ENCODE results near the gene TARBP1. TPM values are rescaled to one million over a fixed set of nuclear protein-coding genes. Genes with fewer than 3 reads are reported as not detected.
"Not testable (repeated sequence)": the region's sequence is repeated elsewhere in the genome, so short reads cannot be mapped to it uniquely, and the experiment has no call there.

Gene TARBP1
- total and polyA plus RNA-seq, 2 of the 13 experiments (the other 11 are each of a cell fraction or from before 2014, with no cell fraction given), result 37.7 to 67.0 TPM

- H3K4me3 ChIP-seq (replicated peaks in 1 of 3; ENCODE audit: insufficient read depth in 1 of 3, low read depth in 2 of 3, low read length in 3 of 3); in situ Hi-C loops (cut with HindIII; ENCODE audit: extremely low pct_ligation_motif_present, low pct_unique_long_range_greater_than_20kb); FAIRE-seq; ATAC-seq; CTCF ChIA-PET (ENCODE audit: low intra/inter-chr PET ratio, low total read pairs); H3K27me3 ChIP-seq (ENCODE audit: control insufficient read depth in 1 of 2, insufficient read depth in 2 of 2, low read length in 2 of 2); H3K9me3 ChIP-seq (ENCODE audit: low read length); POLR2A ChIA-PET; BruUV-seq (replicated peaks); DNase-seq (ENCODE audit: low spot score); H3K4me2 ChIP-seq (ENCODE audit: low read depth, low read length); H2AFZ ChIP-seq (ENCODE audit: low read length); H3K9ac ChIP-seq (ENCODE audit: insufficient read depth, low read depth, low read length); H4K20me1 ChIP-seq (ENCODE audit: insufficient read depth, low read length); intact Hi-C loops (cut with micrococcal nuclease; ENCODE audit: unreplicated experiment): not testable (repeated sequence)
- Histone ChIP-seq H3K36me3 (replicated peaks in 1 of 2; ENCODE audit: control insufficient read depth in 1 of 2, insufficient read depth in 2 of 2, low read length in 2 of 2) (peaks cover 8 to 51% of the 10 kb centered on the region in 2 experiments), H3K79me2 (ENCODE audit: insufficient read depth, low read length) (peaks cover 28% of the 10 kb centered on the region), H3K27ac (ENCODE audit: extremely low read length, insufficient read depth, low read length) (peak overlapping the region; percentile 79), H3K4me1 (ENCODE audit: insufficient read depth, low read length) (peaks cover 77% of the 10 kb centered on the region)
- peak; percentile 53; the same call in 1 of the 2 replicates for TF ChIP-seq ZMYM4 (CRISPR knock-in tag; IDR thresholded peaks at IDR 0.05)
- peak; percentile 93; the same call in 1 of the 2 replicates for TF ChIP-seq ZSCAN5A (CRISPR knock-in tag; IDR thresholded peaks at IDR 0.05; ENCODE audit: borderline replicate concordance)
- WGBS (ENCODE audit: low lambda C conversion rate), result 97% methylated on average over 5 of the region's 5 CpGs
These were observed 99.3 kb downstream of the TARBP1 start for GRCh38 chr1:234379591-234380109.

- intact Hi-C loops (cut with micrococcal nuclease; ENCODE audit: unreplicated experiment), result no loop called here
- 96% methylated on average over 7 of the region's 7 CpGs for WGBS (ENCODE audit: low lambda C conversion rate)
- ChIA-PET CTCF (ENCODE audit: low intra/inter-chr PET ratio, low total read pairs) (no interaction called here), POLR2A (no interaction called here)
- no peak overlapping the region for H2AFZ ChIP-seq (ENCODE audit: low read length)
- H3K36me3 ChIP-seq (replicated peaks in 1 of 2; ENCODE audit: control insufficient read depth in 1 of 2, insufficient read depth in 2 of 2, low read length in 2 of 2), result peaks cover 8 to 41% of the 10 kb centered on the region in 2 experiments
- no peaks in the 10 kb centered on the region; a peak in 1 of 5 replicates for H3K27me3 ChIP-seq (ENCODE audit: control insufficient read depth in 1 of 2, insufficient read depth in 2 of 2, low read length in 2 of 2)
- H3K4me3 ChIP-seq (replicated peaks in 1 of 3; ENCODE audit: insufficient read depth in 1 of 3, low read depth in 2 of 3, low read length in 3 of 3), result 0 out of 6 replicates have a peak overlapping the region, but pooled peaks of 1 of the 3 experiments have one; percentile 10
- no peaks in the 10 kb centered on the region for H4K20me1 ChIP-seq (ENCODE audit: insufficient read depth, low read length)
- TF ChIP-seq ZNF121 (CRISPR knock-in tag; IDR thresholded peaks at IDR 0.05) (peak; percentile 66; the same call in 1 of the 2 replicates), CEBPB (IDR thresholded peaks at IDR 0.05; ENCODE audit: borderline replicate concordance, low read depth, low read length) (no peak)
- no TSS peak for BruUV-seq (replicated peaks)
- in situ Hi-C loops (cut with HindIII; ENCODE audit: extremely low pct_ligation_motif_present, low pct_unique_long_range_greater_than_20kb), result no loop called here
- no peak for FAIRE-seq
- ATAC-seq, result no peak
- no peak for DNase-seq (ENCODE audit: low spot score)
- peaks cover 71% of the 10 kb centered on the region for H3K4me1 ChIP-seq (ENCODE audit: insufficient read depth, low read length)
- H3K9me3 ChIP-seq (ENCODE audit: low read length), result no peaks in the 10 kb centered on the region
- H3K9ac ChIP-seq (ENCODE audit: insufficient read depth, low read depth, low read length), result no peak overlapping the region
- H3K4me2 ChIP-seq (ENCODE audit: low read depth, low read length), result peak overlapping the region; percentile 79; the same call in 1 of the 2 replicates
- H3K79me2 ChIP-seq (ENCODE audit: insufficient read depth, low read length), result peaks cover 41% of the 10 kb centered on the region
- H3K27ac ChIP-seq (ENCODE audit: extremely low read length, insufficient read depth, low read length), result no peak overlapping the region
These were observed 103.3 kb downstream of the TARBP1 start for GRCh38 chr1:234375672-234376071.
